ENCODE results near the gene GPNMB.

GRCh38 chr7:23315366-23315765 lies 68.8 kb downstream of the GPNMB start:
- TF ChIP-seq, protein P1, sequence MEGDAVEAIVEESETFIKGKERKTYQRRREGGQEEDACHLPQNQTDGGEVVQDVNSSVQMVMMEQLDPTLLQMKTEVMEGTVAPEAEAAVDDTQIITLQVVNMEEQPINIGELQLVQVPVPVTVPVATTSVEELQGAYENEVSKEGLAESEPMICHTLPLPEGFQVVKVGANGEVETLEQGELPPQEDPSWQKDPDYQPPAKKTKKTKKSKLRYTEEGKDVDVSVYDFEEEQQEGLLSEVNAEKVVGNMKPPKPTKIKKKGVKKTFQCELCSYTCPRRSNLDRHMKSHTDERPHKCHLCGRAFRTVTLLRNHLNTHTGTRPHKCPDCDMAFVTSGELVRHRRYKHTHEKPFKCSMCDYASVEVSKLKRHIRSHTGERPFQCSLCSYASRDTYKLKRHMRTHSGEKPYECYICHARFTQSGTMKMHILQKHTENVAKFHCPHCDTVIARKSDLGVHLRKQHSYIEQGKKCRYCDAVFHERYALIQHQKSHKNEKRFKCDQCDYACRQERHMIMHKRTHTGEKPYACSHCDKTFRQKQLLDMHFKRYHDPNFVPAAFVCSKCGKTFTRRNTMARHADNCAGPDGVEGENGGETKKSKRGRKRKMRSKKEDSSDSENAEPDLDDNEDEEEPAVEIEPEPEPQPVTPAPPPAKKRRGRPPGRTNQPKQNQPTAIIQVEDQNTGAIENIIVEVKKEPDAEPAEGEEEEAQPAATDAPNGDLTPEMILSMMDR (IDR thresholded peaks at IDR 0.05), result no peak
- no peak for TF ChIP-seq POLR2A (IDR thresholded peaks at IDR 0.05)
